ENCODE data around the gene CUX1.

The CUX1 gene

DNA sequence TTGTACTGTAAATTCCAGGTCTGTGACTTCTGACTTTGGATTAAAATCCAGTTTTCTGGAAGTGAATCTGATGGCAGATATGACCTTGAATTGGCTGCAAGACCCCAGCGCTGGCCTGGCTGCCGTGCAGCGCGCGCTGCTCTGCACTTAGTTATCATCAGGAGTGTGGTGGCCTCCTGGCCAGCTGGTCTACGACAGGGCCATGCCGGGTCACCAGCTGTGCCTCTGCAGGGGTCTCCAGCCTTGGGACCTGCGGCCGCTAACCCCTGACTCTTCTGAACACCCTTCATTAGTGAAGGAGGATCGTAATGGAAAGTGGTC, 278.5 kb downstream of the CUX1 start:
- Histone ChIP-seq H3K4me2 (ENCODE audit: insufficient read depth, low read length) (no peak overlapping the region), H3K27ac (ENCODE audit: low read length) (no peak overlapping the region; the same call in 1 of the 2 replicates), H3K4me1 (ENCODE audit: insufficient read depth, low read length) (no peaks in the 10 kb centered on the region), H3K4me3 (ENCODE audit: low read depth in 1 of 2, low read length in 2 of 2) (no peak overlapping the region), H3K9me3 (ENCODE audit: insufficient read depth, low read length, severe bottlenecking) (no peaks in the 10 kb centered on the region), H3K36me3 (ENCODE audit: insufficient read depth, low read length) (peaks cover 38% of the 10 kb centered on the region), H4K20me1 (ENCODE audit: insufficient read depth, low read length) (peaks cover 7% of the 10 kb centered on the region; the same call in 1 of the 2 replicates), H3K9ac (ENCODE audit: low read depth, low read length) (no peak overlapping the region), H2AFZ (ENCODE audit: low read depth, low read length) (no peak overlapping the region), H3K27me3 (ENCODE audit: insufficient read depth, low read length, poor library complexity) (no peaks in the 10 kb centered on the region), H3K79me2 (ENCODE audit: insufficient read depth, low read length) (peaks cover 26% of the 10 kb centered on the region)
- ATAC-seq (ENCODE audit: insufficient read depth, low read depth), result no peak
- no peak for DNase-seq
- TF ChIP-seq EZH2 (IDR thresholded peaks at IDR 0.05; ENCODE audit: borderline replicate concordance, low read depth, low read length, severe bottlenecking), result no peak
- TF ChIP-seq, protein P1, sequence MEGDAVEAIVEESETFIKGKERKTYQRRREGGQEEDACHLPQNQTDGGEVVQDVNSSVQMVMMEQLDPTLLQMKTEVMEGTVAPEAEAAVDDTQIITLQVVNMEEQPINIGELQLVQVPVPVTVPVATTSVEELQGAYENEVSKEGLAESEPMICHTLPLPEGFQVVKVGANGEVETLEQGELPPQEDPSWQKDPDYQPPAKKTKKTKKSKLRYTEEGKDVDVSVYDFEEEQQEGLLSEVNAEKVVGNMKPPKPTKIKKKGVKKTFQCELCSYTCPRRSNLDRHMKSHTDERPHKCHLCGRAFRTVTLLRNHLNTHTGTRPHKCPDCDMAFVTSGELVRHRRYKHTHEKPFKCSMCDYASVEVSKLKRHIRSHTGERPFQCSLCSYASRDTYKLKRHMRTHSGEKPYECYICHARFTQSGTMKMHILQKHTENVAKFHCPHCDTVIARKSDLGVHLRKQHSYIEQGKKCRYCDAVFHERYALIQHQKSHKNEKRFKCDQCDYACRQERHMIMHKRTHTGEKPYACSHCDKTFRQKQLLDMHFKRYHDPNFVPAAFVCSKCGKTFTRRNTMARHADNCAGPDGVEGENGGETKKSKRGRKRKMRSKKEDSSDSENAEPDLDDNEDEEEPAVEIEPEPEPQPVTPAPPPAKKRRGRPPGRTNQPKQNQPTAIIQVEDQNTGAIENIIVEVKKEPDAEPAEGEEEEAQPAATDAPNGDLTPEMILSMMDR (IDR thresholded peaks at IDR 0.05; ENCODE audit: borderline replicate concordance, extremely low read depth, low read length, poor library complexity, severe bottlenecking), result no peak

DNA sequence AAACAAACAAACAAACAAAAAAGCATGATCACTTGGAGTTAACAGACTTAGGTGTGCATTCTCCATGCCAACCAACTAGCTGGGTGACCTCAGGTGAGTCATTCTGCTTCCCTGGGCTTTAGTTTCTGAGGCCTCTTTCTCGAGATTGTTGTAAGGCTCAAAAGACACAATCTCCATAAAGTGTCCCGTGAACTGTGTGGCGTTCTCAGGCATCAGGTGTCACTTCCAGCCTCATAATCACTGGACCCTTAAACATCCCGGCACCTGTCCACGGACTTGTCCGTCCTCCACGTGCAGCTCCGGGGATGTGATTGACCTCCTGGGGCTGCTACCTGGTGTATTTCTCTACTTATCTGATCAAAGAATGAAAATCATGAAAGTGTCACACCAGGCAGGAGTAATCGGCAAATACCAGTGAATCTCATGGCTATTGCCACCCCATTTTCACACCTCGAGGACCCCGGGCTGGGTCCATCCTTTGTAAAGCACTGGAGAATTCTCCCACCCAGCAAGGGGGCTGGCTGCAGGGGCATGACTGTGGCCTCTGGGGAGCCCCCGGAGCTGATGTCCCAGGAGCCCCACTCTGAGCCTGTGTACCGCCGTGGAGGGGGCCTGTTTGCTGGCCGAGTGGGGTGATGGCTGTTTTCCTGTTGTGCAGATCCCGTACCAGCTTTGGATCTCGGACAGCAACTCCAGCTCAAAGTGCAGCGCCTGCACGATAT, 279.4 kb downstream of the CUX1 start:
- no peak overlapping the region for H2AFZ ChIP-seq (ENCODE audit: low read depth, low read length)
- no peak for TF ChIP-seq EZH2 (IDR thresholded peaks at IDR 0.05; ENCODE audit: borderline replicate concordance, low read depth, low read length, severe bottlenecking)
- TF ChIP-seq, protein P1 (IDR thresholded peaks at IDR 0.05; ENCODE audit: borderline replicate concordance, extremely low read depth, low read length, poor library complexity, severe bottlenecking), result no peak
- H3K9ac ChIP-seq (ENCODE audit: low read depth, low read length), result no peak overlapping the region
- H3K9me3 ChIP-seq (ENCODE audit: insufficient read depth, low read length, severe bottlenecking), result no peaks in the 10 kb centered on the region
- no peaks in the 10 kb centered on the region for H3K4me1 ChIP-seq (ENCODE audit: insufficient read depth, low read length)
- peaks cover 20% of the 10 kb centered on the region for H3K79me2 ChIP-seq (ENCODE audit: insufficient read depth, low read length)
- H3K4me2 ChIP-seq (ENCODE audit: insufficient read depth, low read length), result no peak overlapping the region
- peaks cover 7% of the 10 kb centered on the region; the same call in 1 of the 2 replicates for H4K20me1 ChIP-seq (ENCODE audit: insufficient read depth, low read length)
- H3K27ac ChIP-seq (ENCODE audit: low read length), result no peak overlapping the region
- peaks cover 47% of the 10 kb centered on the region for H3K36me3 ChIP-seq (ENCODE audit: insufficient read depth, low read length)
- no peak for ATAC-seq (ENCODE audit: insufficient read depth, low read depth)
- DNase-seq, result no peak
- H3K27me3 ChIP-seq (ENCODE audit: insufficient read depth, low read length, poor library complexity), result no peaks in the 10 kb centered on the region
- H3K4me3 ChIP-seq (ENCODE audit: low read depth in 1 of 2, low read length in 2 of 2), result no peak overlapping the region

DNA sequence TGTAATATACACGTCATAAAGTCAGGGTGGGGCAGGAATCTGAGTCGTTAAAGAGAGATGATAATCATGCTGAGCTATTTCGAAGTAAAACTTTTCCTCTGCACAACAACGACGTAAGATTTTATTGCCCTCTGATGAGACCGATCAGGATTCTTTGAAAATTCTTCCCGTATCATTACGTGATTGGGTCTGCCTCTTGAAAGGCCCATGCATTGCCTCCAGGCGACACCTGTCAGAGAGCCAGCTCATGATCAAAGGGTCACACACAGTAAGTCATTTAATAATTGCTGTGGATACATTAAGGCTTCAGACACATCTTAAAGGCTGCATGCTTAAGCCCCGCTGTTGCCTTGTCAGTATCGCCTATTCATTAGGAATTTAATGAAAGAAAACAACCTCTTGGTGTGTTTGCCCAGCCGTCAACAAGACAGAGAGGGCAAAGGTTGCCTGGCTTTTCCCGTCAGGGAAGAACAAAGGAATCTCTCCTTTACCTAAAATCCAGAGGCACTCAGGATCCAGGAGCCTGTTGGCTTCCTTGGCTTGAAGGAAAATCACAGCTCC, 280.3 kb downstream of the CUX1 start:
- Histone ChIP-seq H3K36me3 (ENCODE audit: insufficient read depth, low read length) (peaks cover 49% of the 10 kb centered on the region), H4K20me1 (ENCODE audit: insufficient read depth, low read length) (peaks cover 3% of the 10 kb centered on the region; the same call in 1 of the 2 replicates), H3K9ac (ENCODE audit: low read depth, low read length) (no peak overlapping the region), H3K4me3 (ENCODE audit: low read depth in 1 of 2, low read length in 2 of 2) (no peak overlapping the region), H3K79me2 (ENCODE audit: insufficient read depth, low read length) (peaks cover 14% of the 10 kb centered on the region), H3K4me1 (ENCODE audit: insufficient read depth, low read length) (no peaks in the 10 kb centered on the region), H3K4me2 (ENCODE audit: insufficient read depth, low read length) (no peak overlapping the region), H3K27me3 (ENCODE audit: insufficient read depth, low read length, poor library complexity) (no peaks in the 10 kb centered on the region), H3K27ac (ENCODE audit: low read length) (no peak overlapping the region), H2AFZ (ENCODE audit: low read depth, low read length) (no peak overlapping the region), H3K9me3 (ENCODE audit: insufficient read depth, low read length, severe bottlenecking) (no peaks in the 10 kb centered on the region)
- ATAC-seq (ENCODE audit: insufficient read depth, low read depth) (no peak), DNase-seq (no peak)
- TF ChIP-seq, protein P1 (IDR thresholded peaks at IDR 0.05; ENCODE audit: borderline replicate concordance, extremely low read depth, low read length, poor library complexity, severe bottlenecking), result no peak
- no peak for TF ChIP-seq EZH2 (IDR thresholded peaks at IDR 0.05; ENCODE audit: borderline replicate concordance, low read depth, low read length, severe bottlenecking)
